ENCODE data around the gene RBM34.

RBM34 gene

GRCh38 chr1:235160957-235161684, at the start of gene RBM34:
Gene RBM34 (minus strand): TSS chr1:235161250. CDS start chr1:235161226, 24 bp downstream.
- DNase-seq (ENCODE audit: extremely low spot score), result peak; percentile 98
- TF ChIP-seq ZNF384 (IDR thresholded peaks at IDR 0.05), result no peak
- TF ChIP-seq NFRKB (IDR thresholded peaks at IDR 0.05), result no peak
- no peak for TF ChIP-seq FOXK2 (IDR thresholded peaks at IDR 0.05)
- no peak for TF ChIP-seq HDGF (IDR thresholded peaks at IDR 0.05; ENCODE audit: borderline replicate concordance)
- peak; percentile 100 for TF ChIP-seq ELF4 (IDR thresholded peaks at IDR 0.05)
- no peak for TF ChIP-seq LEF1 (IDR thresholded peaks at IDR 0.05; ENCODE audit: borderline replicate concordance)
- no peak for TF ChIP-seq PKNOX1 (IDR thresholded peaks at IDR 0.05)
- TF ChIP-seq FOXA1 (IDR thresholded peaks at IDR 0.05), result no peak
- no peak for TF ChIP-seq SUZ12 (IDR thresholded peaks at IDR 0.05)
- no peak for TF ChIP-seq TARDBP (IDR thresholded peaks at IDR 0.05)
- no peak for TF ChIP-seq BHLHE40 (IDR thresholded peaks at IDR 0.05; ENCODE audit: borderline replicate concordance)
- TF ChIP-seq CTBP1 (IDR thresholded peaks at IDR 0.05; ENCODE audit: borderline replicate concordance), result no peak
- no peak for TF ChIP-seq SP1 (IDR thresholded peaks at IDR 0.05)
- TF ChIP-seq L3MBTL2 (conservative IDR thresholded peaks at IDR 0.05), result peak; percentile 87
- TF ChIP-seq FOXM1 (IDR thresholded peaks at IDR 0.05; ENCODE audit: borderline replicate concordance), result no peak
- no peak for TF ChIP-seq ARNT (IDR thresholded peaks at IDR 0.05)
- ChIA-PET POLR2A (interaction anchor here (0.6 to 1.4 kb wide), 34 partner anchors 9 to 675 kb away, joined by 3 to 27 read pairs (median 4); partner anchors contain the start of genes B3GALNT2, GGPS1, TBCE and TOMM20), CTCF (interaction anchor here (0.6 to 0.9 kb wide), 3 partner anchors 53 to 616 kb away, joined by 3 read pairs; no protein-coding TSS in a partner anchor)

- POLR2A ChIA-PET, result interaction anchor here (0.9 kb wide), 1 partner anchor 78 kb away, joined by 6 read pairs; the partner anchor contains the start of gene TOMM20
These were observed 46.1 kb upstream of the RBM34 start for GRCh38 chr1:235207209-235207565.

GRCh38 chr1:235206533-235207208, 45.6 kb upstream of the RBM34 start:
- DNase-seq (ENCODE audit: extremely low spot score), result no peak
- TF ChIP-seq ELF4 (IDR thresholded peaks at IDR 0.05) (no peak), LEF1 (IDR thresholded peaks at IDR 0.05; ENCODE audit: borderline replicate concordance) (no peak), CTBP1 (IDR thresholded peaks at IDR 0.05; ENCODE audit: borderline replicate concordance) (no peak), PKNOX1 (IDR thresholded peaks at IDR 0.05) (no peak), BHLHE40 (IDR thresholded peaks at IDR 0.05; ENCODE audit: borderline replicate concordance) (no peak), FOXM1 (IDR thresholded peaks at IDR 0.05; ENCODE audit: borderline replicate concordance) (no peak), ARNT (IDR thresholded peaks at IDR 0.05) (no peak), SP1 (IDR thresholded peaks at IDR 0.05) (no peak), L3MBTL2 (conservative IDR thresholded peaks at IDR 0.05) (no peak), TARDBP (IDR thresholded peaks at IDR 0.05) (no peak), SUZ12 (IDR thresholded peaks at IDR 0.05) (no peak), HDGF (IDR thresholded peaks at IDR 0.05; ENCODE audit: borderline replicate concordance) (no peak), FOXK2 (IDR thresholded peaks at IDR 0.05) (no peak), ZNF384 (IDR thresholded peaks at IDR 0.05) (no peak), FOXA1 (IDR thresholded peaks at IDR 0.05) (no peak), NFRKB (IDR thresholded peaks at IDR 0.05) (no peak)
- ChIA-PET CTCF (interaction anchor here (0.6 kb wide), 1 partner anchor 433 kb away, joined by 4 read pairs; no protein-coding TSS in a partner anchor), POLR2A (interaction anchor here (0.9 kb wide), 1 partner anchor 78 kb away, joined by 6 read pairs; the partner anchor contains the start of gene TOMM20)

More at GRCh38 chr1:235207209-235207565, 46.1 kb upstream of the RBM34 start:
- no peak for TF ChIP-seq ELF4 (IDR thresholded peaks at IDR 0.05)
- no peak for TF ChIP-seq FOXK2 (IDR thresholded peaks at IDR 0.05)
- no peak for TF ChIP-seq L3MBTL2 (conservative IDR thresholded peaks at IDR 0.05)
- no peak for TF ChIP-seq FOXM1 (IDR thresholded peaks at IDR 0.05; ENCODE audit: borderline replicate concordance)
- no peak for TF ChIP-seq SP1 (IDR thresholded peaks at IDR 0.05)
- TF ChIP-seq SUZ12 (IDR thresholded peaks at IDR 0.05), result no peak
- no peak for TF ChIP-seq NFRKB (IDR thresholded peaks at IDR 0.05)
- no peak for TF ChIP-seq BHLHE40 (IDR thresholded peaks at IDR 0.05; ENCODE audit: borderline replicate concordance)
- no peak for TF ChIP-seq LEF1 (IDR thresholded peaks at IDR 0.05; ENCODE audit: borderline replicate concordance)
- TF ChIP-seq HDGF (IDR thresholded peaks at IDR 0.05; ENCODE audit: borderline replicate concordance), result no peak
- TF ChIP-seq ARNT (IDR thresholded peaks at IDR 0.05), result no peak
- no peak for TF ChIP-seq ZNF384 (IDR thresholded peaks at IDR 0.05)
- TF ChIP-seq PKNOX1 (IDR thresholded peaks at IDR 0.05), result no peak
- no peak for TF ChIP-seq CTBP1 (IDR thresholded peaks at IDR 0.05; ENCODE audit: borderline replicate concordance)
- TF ChIP-seq FOXA1 (IDR thresholded peaks at IDR 0.05), result no peak
- no peak for DNase-seq (ENCODE audit: extremely low spot score)
- CTCF ChIA-PET, result interaction anchor here (0.6 kb wide), 1 partner anchor 433 kb away, joined by 4 read pairs; no protein-coding TSS in a partner anchor

- CTCF ChIA-PET, result no interaction called here
- POLR2A ChIA-PET, result no interaction called here
- no peak for DNase-seq (ENCODE audit: extremely low spot score)
- no peak for TF ChIP-seq SP1 (IDR thresholded peaks at IDR 0.05)
- no peak for TF ChIP-seq BHLHE40 (IDR thresholded peaks at IDR 0.05; ENCODE audit: borderline replicate concordance)
- no peak for TF ChIP-seq FOXM1 (IDR thresholded peaks at IDR 0.05; ENCODE audit: borderline replicate concordance)
- TF ChIP-seq FOXK2 (IDR thresholded peaks at IDR 0.05), result no peak
- TF ChIP-seq CTBP1 (IDR thresholded peaks at IDR 0.05; ENCODE audit: borderline replicate concordance), result no peak
- TF ChIP-seq SUZ12 (IDR thresholded peaks at IDR 0.05), result no peak
- TF ChIP-seq PKNOX1 (IDR thresholded peaks at IDR 0.05), result no peak
- no peak for TF ChIP-seq LEF1 (IDR thresholded peaks at IDR 0.05; ENCODE audit: borderline replicate concordance)
These were observed 44.6 kb upstream of the RBM34 start for GRCh38 chr1:235205687-235206086.
